ENCODE data around the gene ZNF513.

The ZNF513 gene

DNA sequence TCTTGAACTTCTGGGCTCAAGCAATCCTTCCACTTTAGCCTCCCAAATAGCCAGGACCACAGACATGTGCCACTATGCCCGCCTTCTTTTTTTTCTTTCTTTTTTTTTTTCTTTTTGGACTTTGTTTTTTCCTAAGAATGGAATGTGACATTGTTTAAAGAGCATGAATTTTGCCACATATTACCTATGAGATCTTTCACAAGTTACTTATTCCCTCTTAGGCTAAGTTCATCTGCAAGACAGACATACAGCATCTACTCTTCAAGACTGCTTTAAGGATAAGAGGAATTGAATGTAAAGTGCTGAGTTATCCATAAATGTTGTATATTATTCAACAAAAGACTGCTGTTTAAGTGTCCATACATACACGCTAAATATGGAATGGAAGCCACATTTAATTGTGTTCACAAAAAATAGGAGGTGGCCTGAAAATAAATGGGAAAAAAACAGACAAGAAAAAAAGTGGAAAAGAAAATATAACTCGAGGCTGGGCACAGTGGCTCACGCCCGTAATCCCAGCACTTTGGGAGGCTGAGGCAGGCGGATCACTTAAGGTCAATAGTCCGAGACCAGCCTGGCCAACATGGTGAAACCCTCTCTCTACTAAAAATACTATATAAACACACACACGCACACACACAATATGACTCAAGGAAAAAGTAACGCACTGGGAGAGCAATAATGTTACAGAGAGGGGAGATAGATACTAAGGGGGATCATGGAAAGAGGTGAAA is 32.1 kb upstream of the ZNF513 start:
- no peaks in the 10 kb centered on the region for H3K9me3 ChIP-seq (ENCODE audit: control insufficient read depth, insufficient read depth, low read depth, low read length)
- H3K36me3 ChIP-seq (ENCODE audit: control insufficient read depth, insufficient read depth, low read length): peaks cover under 1% of the 10 kb centered on the region; the same call in 1 of the 2 replicates
- no peaks in the 10 kb centered on the region for H3K27me3 ChIP-seq (ENCODE audit: control insufficient read depth, insufficient read depth, low read length)
- H3K4me3 ChIP-seq (ENCODE audit: low read depth, low read length): no peak overlapping the region
- peaks cover 5% of the 10 kb centered on the region; the same call in 1 of the 2 replicates for H3K4me1 ChIP-seq (ENCODE audit: control insufficient read depth, insufficient read depth, low read length)
- H3K27ac ChIP-seq (ENCODE audit: low read depth, low read length): no peak overlapping the region
- H3K9ac ChIP-seq (ENCODE audit: low read length): no peak overlapping the region

DNA sequence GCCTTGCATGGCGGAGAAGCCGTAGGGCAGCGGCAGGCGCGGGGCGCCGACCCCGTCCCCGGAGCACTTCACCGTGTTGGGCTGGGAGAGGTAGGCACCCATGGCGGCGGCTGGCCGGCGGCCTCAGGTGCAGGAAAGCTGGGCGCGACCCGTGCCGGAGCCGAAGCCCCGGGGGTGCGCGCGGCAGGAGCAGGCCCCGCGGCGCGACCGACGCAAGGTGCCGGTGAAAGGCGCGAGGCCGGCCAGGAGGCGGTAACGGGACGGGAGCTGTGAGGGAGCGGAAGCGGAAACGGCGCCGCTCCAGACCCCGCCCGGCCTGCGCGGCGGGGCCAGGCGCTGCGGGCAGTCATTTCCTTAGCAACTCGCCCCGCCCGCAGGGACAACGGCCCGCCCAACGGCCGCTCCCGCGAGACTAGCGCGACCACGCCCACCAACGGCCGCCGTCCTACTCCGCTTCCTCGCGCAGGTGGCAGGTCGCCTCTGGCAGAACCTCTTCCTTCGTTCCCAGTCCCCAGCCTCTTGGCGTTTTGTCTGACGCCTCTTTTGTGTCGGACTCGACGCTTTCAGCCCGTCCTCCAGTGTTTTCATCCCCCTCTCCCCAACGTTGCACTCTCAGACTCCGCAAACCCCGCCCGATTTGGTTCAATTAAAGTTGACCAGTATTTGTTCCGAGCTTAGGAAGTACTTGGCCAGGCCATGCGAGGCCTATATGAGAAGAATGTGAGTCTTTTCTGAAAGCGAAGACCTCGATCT is 29.0 kb upstream of the ZNF513 start, which contains the start of gene PPM1G:
Gene PPM1G (minus strand): TSS at position 271 of the 753 bp plus-strand sequence. CDS start 169 bp downstream, at position 102.
- peaks cover 15% of the 10 kb centered on the region; the same call in 1 of the 2 replicates for H3K36me3 ChIP-seq (ENCODE audit: control insufficient read depth, insufficient read depth, low read length)
- H3K4me1 ChIP-seq (ENCODE audit: control insufficient read depth, insufficient read depth, low read length): peaks cover 5% of the 10 kb centered on the region; the same call in 1 of the 2 replicates
- peak within 1 kb of the TSS; percentile 96 for H3K4me3 ChIP-seq (ENCODE audit: low read depth, low read length)
- no peaks in the 10 kb centered on the region for H3K27me3 ChIP-seq (ENCODE audit: control insufficient read depth, insufficient read depth, low read length)
- H3K27ac ChIP-seq (ENCODE audit: low read depth, low read length): peak within 1 kb of the TSS; percentile 88
- peak within 1 kb of the TSS; percentile 93 for H3K9ac ChIP-seq (ENCODE audit: low read length)
- no peaks in the 10 kb centered on the region for H3K9me3 ChIP-seq (ENCODE audit: control insufficient read depth, insufficient read depth, low read depth, low read length)

DNA sequence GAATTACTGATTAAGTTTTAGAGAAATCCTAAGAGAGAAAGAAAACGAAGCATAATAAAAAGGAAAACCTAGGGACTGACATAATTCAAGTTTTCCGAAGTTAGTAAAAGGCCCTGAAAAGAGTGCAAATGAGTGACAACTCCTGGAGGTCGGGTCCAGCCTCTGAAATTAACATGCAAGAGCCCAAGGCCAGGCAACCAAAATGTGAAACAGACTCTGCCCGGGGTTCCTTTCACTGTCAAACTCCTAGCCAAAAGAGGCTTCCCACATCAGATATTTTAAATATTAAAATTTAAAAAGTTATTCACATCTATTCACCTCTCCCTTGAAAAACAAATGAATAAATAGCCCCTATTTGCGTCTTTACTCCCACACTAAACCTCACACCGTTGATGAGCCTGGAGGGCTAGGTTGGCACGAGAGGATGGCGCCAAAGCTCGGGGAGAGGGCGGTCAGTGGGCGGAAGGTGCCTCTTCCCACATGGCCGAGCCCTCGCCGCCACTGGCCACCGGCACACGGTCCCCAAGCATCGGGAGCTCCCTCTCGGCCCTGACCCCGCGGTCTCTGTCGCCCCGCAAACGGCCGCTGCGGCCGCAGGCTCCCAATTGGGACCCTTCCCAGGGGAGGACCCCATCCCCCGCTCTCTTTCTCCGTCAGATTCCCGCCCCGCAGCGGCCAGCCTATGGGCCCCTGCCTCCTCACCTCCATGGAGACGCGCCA is 28.2 kb upstream of the ZNF513 start:
- Histone ChIP-seq H3K36me3 (ENCODE audit: control insufficient read depth, insufficient read depth, low read length) (peaks cover 15% of the 10 kb centered on the region; the same call in 1 of the 2 replicates), H3K9ac (ENCODE audit: low read length) (peak overlapping the region; percentile 93), H3K27me3 (ENCODE audit: control insufficient read depth, insufficient read depth, low read length) (no peaks in the 10 kb centered on the region), H3K4me1 (ENCODE audit: control insufficient read depth, insufficient read depth, low read length) (peaks cover 5% of the 10 kb centered on the region; the same call in 1 of the 2 replicates), H3K27ac (ENCODE audit: low read depth, low read length) (peak overlapping the region; percentile 88), H3K9me3 (ENCODE audit: control insufficient read depth, insufficient read depth, low read depth, low read length) (no peaks in the 10 kb centered on the region), H3K4me3 (ENCODE audit: low read depth, low read length) (peak overlapping the region; percentile 96)

DNA sequence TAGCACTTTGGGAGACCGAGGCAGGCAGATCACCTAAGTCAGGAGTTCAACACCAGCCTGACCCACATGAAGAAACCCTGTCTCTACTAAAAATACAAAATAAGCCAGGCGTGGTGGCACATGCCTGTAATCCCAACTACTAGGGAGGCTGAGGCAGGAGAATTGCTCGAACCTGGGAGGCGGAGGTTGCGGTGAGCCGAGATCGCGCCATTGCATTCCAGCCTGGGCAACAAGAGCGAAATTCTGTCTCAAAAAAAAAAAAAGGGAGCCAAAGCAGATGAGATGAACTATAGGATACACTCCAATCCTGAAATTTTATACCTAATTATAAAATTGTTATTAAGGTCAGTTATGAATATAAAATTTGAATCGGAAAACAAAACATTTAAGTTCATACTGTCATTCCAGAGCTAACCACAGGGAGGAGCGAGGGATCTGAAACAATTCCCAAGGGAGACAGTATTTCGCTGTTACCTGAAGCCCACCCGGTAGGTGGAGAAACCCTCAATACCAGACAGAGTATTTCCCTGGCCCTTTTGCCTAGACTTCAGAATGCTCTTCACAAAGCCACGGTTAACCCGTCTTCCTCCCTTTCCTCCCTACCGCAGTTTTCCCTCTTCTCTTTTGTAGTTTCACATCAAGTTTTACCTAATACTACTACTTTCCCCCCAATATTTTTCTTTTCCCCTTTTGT is 27.4 kb upstream of the ZNF513 start:
- peak overlapping the region; percentile 96 for H3K4me3 ChIP-seq (ENCODE audit: low read depth, low read length)
- H3K27ac ChIP-seq (ENCODE audit: low read depth, low read length): no peak overlapping the region

DNA sequence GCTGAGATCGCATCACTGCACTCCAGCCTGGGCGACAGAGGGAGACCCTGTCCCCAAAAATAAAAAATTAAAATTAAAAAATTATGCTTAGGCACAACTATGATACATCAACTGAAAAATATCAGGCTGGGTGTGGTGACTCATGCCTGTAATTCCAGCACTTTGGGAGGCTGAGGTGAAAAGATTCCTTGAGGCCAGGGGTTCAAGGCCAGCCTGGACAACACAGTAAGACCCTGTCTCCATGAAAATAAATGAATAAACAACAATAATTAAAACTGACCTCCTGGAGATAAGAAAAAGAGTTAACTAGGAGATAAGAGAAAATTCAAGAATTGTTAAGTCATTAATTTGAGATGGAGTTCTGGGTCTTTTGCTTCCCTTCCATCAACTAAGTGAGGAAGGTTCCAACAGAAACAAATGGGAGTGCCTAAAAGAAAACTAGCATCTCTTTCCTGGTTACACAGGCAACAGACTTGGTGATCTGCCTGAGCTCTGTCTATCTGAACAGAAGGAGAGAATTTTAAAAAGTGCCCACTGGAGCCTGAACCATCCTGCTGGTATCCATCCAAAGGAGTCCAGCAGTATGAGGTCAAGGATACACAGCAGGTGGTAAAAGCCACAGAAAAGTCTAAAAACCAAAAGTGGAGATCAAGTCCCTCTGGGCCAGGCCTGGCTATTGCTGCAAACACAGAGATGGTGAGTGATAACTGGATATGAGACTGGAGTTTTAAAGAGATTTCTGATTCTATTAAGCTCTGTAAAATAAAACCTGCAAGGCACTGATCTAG is 20.0 kb upstream of the ZNF513 start:
- H3K4me1 ChIP-seq (ENCODE audit: control insufficient read depth, insufficient read depth, low read length): no peaks in the 10 kb centered on the region
- no peaks in the 10 kb centered on the region for H3K27me3 ChIP-seq (ENCODE audit: control insufficient read depth, insufficient read depth, low read length)
- no peak overlapping the region for H3K9ac ChIP-seq (ENCODE audit: low read length)
- H3K9me3 ChIP-seq (ENCODE audit: control insufficient read depth, insufficient read depth, low read depth, low read length): no peaks in the 10 kb centered on the region
- H3K4me3 ChIP-seq (ENCODE audit: low read depth, low read length): no peak overlapping the region
- peaks cover 13% of the 10 kb centered on the region; the same call in 1 of the 2 replicates for H3K36me3 ChIP-seq (ENCODE audit: control insufficient read depth, insufficient read depth, low read length)
- H3K27ac ChIP-seq (ENCODE audit: low read depth, low read length): no peak overlapping the region

More for the DNA sequence above, 27.4 kb upstream of the ZNF513 start:
- H3K9ac ChIP-seq (ENCODE audit: low read length): no peak overlapping the region
- no peaks in the 10 kb centered on the region for H3K27me3 ChIP-seq (ENCODE audit: control insufficient read depth, insufficient read depth, low read length)
- H3K36me3 ChIP-seq (ENCODE audit: control insufficient read depth, insufficient read depth, low read length): peaks cover 15% of the 10 kb centered on the region; the same call in 1 of the 2 replicates
- no peaks in the 10 kb centered on the region for H3K9me3 ChIP-seq (ENCODE audit: control insufficient read depth, insufficient read depth, low read depth, low read length)
- peaks cover 5% of the 10 kb centered on the region; the same call in 1 of the 2 replicates for H3K4me1 ChIP-seq (ENCODE audit: control insufficient read depth, insufficient read depth, low read length)

DNA sequence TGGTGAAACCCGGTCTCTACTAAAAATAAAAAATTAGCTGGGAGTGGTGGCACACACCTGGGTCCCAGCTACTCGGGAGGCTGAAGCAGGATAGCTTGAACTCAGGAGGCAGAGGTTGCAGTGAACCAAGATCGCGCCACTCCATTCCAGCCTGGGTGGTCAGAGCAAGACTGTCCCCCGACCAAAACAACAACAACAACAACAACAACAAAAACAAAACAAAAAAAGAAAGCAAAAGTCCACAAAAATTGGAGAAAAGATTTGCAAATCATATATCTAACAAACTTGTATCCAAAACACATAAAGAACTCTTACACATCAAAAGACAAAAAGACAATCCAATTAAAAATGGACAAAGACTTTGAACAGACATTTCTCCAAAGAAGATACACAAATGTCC is 18.4 kb upstream of the ZNF513 start:
- Histone ChIP-seq H3K9ac (ENCODE audit: low read length) (no peak overlapping the region), H3K4me3 (ENCODE audit: low read depth, low read length) (no peak overlapping the region), H3K27ac (ENCODE audit: low read depth, low read length) (no peak overlapping the region), H3K36me3 (ENCODE audit: control insufficient read depth, insufficient read depth, low read length) (peaks cover 9% of the 10 kb centered on the region; the same call in 1 of the 2 replicates), H3K27me3 (ENCODE audit: control insufficient read depth, insufficient read depth, low read length) (no peaks in the 10 kb centered on the region), H3K4me1 (ENCODE audit: control insufficient read depth, insufficient read depth, low read length) (no peaks in the 10 kb centered on the region), H3K9me3 (ENCODE audit: control insufficient read depth, insufficient read depth, low read depth, low read length) (no peaks in the 10 kb centered on the region)

DNA sequence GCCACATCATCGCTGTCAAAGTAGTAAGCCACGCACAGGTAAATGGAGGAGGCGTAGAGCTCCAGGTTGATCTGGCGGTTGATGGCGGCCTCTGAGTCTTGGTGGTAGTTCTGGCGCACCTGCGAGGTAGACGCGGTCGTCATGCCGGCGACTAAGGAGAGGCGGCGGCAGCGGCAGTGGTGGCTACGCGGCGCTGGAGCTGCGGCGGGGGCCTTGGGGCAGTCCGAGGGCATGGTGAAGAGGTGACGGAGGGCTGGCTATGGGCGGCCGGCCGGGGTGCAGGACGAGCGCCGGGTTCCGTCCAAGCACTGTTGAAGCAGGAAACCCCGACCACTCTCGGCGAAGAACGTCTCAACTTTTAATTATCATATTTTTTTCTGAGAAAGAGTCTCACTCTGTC is 12.7 kb upstream of the ZNF513 start:
- Histone ChIP-seq H3K4me1 (ENCODE audit: control insufficient read depth, insufficient read depth, low read length) (no peaks in the 10 kb centered on the region), H3K27ac (ENCODE audit: low read depth, low read length) (no peak overlapping the region), H3K27me3 (ENCODE audit: control insufficient read depth, insufficient read depth, low read length) (no peaks in the 10 kb centered on the region), H3K9me3 (ENCODE audit: control insufficient read depth, insufficient read depth, low read depth, low read length) (no peaks in the 10 kb centered on the region), H3K36me3 (ENCODE audit: control insufficient read depth, insufficient read depth, low read length) (peaks cover 9% of the 10 kb centered on the region), H3K9ac (ENCODE audit: low read length) (no peak overlapping the region), H3K4me3 (ENCODE audit: low read depth, low read length) (no peak overlapping the region)

DNA sequence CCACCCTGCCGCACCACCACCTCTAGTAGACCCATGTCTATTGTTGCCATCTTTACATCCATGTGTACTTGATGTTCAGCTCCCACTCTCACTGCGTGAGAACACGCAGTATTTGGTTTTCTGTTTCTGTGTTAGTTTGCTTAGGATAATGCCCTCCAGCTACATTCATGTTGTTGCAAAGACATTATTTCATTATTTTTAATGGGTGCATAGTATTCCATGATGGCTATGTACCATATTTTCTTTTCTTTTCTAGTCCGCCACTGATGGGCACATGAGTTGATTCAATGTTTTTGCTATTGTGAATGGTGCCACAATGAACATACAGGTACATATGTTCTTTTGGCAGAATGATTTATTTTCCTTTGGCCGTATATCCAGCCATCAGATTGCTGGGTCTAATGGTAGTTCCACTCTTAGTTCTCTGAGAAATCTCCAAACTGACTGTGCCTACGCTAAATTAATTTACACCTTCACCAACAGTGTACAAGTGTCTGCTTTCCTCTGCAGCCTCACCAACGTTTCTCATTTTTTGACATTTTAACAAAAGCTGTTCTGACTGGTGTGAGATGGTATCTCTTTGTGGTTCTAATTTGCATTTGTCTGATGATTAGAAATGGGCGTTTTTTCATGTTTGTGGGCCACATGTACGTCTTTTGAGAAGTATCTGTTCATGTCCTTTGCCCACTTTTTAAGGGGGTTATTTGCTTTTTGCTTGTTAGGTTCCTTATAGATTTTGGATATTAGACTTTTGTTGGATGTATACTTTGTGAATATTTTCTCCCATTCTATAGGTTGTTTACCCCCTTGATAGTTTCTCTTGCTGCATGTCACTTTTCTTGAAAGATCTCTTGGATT is 10.5 kb upstream of the ZNF513 start:
- Histone ChIP-seq H3K9me3 (ENCODE audit: control insufficient read depth, insufficient read depth, low read depth, low read length) (no peaks in the 10 kb centered on the region), H3K9ac (ENCODE audit: low read length) (no peak overlapping the region), H3K36me3 (ENCODE audit: control insufficient read depth, insufficient read depth, low read length) (peaks cover 20% of the 10 kb centered on the region), H3K4me3 (ENCODE audit: low read depth, low read length) (no peak overlapping the region), H3K27ac (ENCODE audit: low read depth, low read length) (no peak overlapping the region), H3K4me1 (ENCODE audit: control insufficient read depth, insufficient read depth, low read length) (no peaks in the 10 kb centered on the region), H3K27me3 (ENCODE audit: control insufficient read depth, insufficient read depth, low read length) (no peaks in the 10 kb centered on the region)

DNA sequence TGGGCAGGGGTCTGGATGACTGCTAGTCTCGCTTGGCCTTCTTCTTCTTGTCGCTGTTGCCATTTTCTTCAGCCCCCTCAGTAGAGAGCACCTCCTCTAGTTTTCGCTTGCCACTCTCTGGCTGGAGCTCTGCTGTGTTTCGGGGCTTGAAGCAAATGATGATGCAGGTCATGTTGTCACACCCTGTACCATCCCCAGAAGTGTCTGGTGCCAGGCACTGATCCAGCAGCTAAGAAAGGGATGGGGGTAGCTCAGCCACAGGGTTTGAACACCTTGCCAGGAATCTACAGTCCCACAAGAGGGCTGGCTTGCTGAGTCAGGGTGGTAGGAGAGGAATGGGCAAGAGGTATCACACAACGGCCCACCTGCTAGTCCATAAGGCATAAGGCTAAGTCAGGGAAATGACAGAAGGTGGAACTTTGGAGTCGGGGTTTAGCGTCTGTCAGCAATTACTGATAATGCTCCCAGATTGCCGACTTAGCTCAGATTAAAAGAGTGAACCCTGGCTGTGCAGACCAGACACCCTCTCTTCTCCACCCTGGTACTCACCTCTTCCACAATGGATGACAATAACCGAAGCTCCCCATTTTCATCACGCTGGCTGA is 1.1 kb upstream of the ZNF513 start:
- H3K27ac ChIP-seq (ENCODE audit: low read depth, low read length): peak overlapping the region; percentile 87; the same call in 1 of the 2 replicates
- H3K27me3 ChIP-seq (ENCODE audit: control insufficient read depth, insufficient read depth, low read length): no peaks in the 10 kb centered on the region
- H3K4me1 ChIP-seq (ENCODE audit: control insufficient read depth, insufficient read depth, low read length): peaks cover 14% of the 10 kb centered on the region
- H3K9me3 ChIP-seq (ENCODE audit: control insufficient read depth, insufficient read depth, low read depth, low read length): no peaks in the 10 kb centered on the region
- H3K9ac ChIP-seq (ENCODE audit: low read length): peak overlapping the region; percentile 97
- H3K36me3 ChIP-seq (ENCODE audit: control insufficient read depth, insufficient read depth, low read length): peaks cover 78% of the 10 kb centered on the region
- H3K4me3 ChIP-seq (ENCODE audit: low read depth, low read length): peak overlapping the region; percentile 83; the same call in 1 of the 2 replicates

All from HUES6 (cell line).